HG03196 (cell line): Measurements from ENCODE around the gene EXOC6B.
"Not testable (repeated sequence)": the region's sequence is repeated elsewhere in the genome, so short reads cannot be mapped to it uniquely, and the experiment has no call there.

Source experiments
- ATAC-seq: cut with Tn5 transposase; IDR thresholded peaks from one replicate; pipeline ENCODE4 v1.9.1; 2021; ENCODE audit not compliant: unreplicated experiment

The EXOC6B gene

GRCh38 chr2:72685638-72686213, 140.1 kb downstream of the EXOC6B start:
- no peak for ATAC-seq

- ATAC-seq = no peak
These were observed 143.8 kb downstream of the EXOC6B start for GRCh38 chr2:72682061-72682460.

DNA sequence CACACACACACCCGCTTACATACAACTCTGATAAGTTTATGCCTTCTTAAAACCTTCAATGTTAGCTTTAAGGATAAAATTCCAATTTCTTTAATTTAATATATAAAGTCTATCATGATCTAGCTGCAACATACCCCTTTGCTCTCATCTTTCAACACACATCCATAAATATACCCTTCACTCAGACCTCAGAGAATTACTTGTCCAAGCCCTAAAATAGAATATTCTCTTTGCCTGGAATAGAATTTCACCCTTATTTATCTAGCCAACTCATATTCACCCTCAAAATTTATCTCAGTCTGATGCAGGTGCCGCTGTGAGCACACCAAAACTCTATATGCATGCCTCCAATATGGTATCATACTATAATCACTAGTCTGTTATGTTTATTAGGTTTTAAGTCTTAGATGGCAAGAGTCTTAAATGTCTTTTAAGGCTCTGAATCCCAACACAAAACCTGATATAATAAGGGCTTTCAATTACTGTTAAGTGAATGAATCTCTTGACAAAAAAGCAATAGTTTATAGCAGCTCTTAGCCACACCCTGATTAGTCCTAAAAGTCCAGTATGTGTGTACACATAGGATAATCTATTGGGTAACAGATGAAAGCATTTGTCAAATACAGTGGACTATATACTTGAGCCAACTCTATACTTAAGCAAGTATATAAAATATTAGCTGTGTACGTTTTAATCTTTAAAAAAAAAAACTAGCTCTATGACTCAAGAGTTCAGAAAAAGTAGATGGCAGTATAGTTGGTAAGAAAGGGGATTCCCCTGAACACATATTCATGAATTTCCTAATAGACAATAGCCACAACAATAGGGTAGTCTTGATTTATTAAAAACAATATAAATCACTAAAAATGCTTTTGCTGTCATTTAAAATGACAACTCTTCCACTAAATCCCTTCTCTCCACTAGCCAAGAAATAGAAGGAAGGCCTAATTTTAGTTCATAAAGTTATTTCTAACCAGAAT, 144.5 kb downstream of the EXOC6B start:
- no peak for ATAC-seq

GRCh38 chr2:72678024-72678423, 147.8 kb downstream of the EXOC6B start:
- ATAC-seq = peak; percentile 78

DNA sequence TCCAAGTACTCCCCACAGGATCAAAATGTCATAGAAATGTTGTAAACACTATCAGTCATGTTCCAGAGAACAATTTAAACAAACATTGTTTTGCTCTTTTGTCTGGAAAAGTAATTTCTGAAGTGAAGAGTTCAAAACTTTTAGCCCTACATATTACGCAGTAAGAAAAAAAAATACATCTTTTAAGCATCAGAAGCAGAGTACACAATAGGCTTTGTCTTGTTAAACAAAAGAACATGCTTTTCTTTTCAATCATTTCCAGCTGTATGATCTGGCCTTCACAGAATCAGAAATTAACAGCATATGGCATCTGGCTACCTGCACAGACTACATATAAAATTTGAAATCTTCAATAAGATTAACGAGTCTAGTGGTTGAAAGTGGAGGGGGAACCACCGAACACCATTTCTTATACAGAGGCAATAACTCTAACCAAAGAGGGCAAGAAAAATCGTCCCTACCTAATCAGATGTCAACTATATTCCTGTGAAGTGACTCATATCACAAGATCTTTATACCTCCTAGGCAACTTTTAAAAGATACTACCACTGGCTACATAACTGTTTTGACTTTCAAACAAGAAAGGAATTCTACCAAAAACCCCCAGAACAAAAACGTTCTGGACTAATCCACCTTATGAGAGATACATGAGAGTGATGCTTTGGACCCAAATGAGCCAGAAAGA, 149.3 kb downstream of the EXOC6B start:
- no peak for ATAC-seq

DNA sequence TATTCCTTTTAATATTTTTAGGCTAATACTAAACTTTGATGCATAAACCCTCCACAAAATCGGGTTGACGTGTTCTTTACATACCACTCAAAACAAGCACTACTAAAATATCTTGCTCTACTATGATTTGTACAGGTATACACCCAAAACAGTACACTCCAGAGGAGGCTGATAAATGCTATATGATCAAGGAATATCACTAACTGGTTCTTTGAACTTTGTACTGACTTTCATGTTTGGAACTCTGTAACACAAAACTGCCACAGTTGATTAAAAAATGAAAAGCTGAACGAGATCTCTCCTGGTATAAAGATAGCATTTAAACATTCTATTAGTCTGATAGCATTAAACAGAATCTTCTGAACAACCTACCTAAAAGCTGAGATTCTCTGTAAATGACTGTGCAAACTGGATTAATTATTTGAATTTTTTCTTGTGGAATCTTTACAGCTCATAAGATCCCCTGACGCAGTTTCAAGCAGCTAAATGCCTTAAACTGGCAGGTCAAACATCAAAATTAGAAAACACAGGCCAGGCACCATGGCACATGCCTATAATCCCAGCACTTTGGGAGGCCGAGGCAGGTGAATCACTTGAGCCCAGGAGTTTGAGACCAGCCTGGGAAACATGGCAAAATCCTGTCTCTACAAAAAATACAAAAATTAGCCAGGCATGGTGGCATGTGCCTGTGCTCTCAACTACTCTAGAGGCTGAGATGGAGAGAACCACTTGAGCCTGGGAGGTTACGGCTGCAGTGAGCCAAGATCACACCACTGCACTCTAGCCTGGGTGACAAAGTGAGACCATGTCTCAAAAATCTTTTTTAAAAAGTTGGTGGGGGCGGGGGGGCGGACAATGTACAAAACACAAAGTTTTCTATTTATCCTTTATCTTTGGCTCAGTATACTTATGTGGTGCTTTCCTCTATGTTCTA, 150.6 kb downstream of the EXOC6B start:
- no peak for ATAC-seq

DNA sequence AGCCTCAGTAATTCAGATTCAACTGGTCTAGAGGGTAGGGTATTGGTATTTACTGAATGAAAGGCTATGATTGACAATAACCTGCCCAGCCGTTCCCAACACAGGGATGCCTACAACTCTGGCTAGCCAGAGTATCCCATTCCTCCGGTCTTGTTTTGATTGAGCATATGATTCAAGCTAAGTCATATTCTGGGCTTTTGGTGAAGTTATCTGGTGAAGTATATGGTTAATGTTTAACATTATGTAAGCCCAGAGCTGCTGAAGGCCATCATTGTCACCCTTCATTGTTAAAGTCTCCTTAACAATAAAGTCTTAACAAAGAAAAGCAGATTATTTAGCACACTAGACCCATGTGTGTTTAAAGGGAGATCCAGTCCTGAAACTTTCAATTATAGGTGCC, 152.6 kb downstream of the EXOC6B start:
- ATAC-seq = no peak

GRCh38 chr2:72669121-72669520, 156.7 kb downstream of the EXOC6B start:
- no peak for ATAC-seq

GRCh38 chr2:72668647-72669046, 157.2 kb downstream of the EXOC6B start:
- no peak for ATAC-seq

DNA sequence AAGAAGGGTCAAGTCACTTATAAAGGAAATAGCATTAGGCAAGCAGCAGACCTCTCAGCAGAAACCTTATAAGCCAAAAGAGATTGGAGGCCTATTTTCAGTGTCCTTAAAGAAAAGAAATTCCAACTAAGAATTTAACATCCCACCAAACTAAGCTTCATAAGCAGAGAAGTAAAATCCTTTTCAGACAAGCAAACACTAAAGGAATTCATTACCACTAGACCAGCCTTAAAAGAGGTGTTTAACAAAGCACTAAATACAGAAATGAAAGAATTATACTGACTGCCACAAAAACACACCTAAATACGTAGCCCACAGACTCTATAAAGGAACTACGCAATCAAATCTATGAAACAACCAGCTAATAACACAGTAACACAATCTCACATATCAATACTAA, 160.4 kb downstream of the EXOC6B start:
- ATAC-seq = no peak

DNA sequence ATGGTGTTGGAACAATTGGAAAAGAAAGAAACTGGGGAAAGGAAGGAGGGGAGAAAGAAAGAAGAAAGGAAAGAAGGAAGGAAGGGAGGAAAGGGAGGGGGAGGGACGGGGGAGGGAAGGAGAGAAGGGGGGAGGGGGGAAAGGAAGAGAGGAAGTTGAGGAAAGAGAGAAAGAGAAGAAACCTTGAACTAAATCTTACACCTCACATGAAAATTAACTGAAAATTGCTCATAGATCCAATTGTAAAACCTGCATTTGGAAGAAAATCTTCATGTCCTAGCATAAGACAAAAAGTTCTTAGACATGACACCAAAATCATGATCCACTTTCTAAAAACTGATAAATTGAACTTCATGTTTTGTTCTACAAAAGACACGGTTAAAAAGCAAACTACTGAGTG, 163.8 kb downstream of the EXOC6B start:
- ATAC-seq = no peak

GRCh38 chr2:72649810-72650209, 176.0 kb downstream of the EXOC6B start:
- ATAC-seq = no peak

- not testable (repeated sequence) for ATAC-seq
These were observed 184.6 kb downstream of the EXOC6B start for GRCh38 chr2:72641221-72641620.

- ATAC-seq = no peak
These were observed 187.1 kb downstream of the EXOC6B start for GRCh38 chr2:72638600-72639211.

DNA sequence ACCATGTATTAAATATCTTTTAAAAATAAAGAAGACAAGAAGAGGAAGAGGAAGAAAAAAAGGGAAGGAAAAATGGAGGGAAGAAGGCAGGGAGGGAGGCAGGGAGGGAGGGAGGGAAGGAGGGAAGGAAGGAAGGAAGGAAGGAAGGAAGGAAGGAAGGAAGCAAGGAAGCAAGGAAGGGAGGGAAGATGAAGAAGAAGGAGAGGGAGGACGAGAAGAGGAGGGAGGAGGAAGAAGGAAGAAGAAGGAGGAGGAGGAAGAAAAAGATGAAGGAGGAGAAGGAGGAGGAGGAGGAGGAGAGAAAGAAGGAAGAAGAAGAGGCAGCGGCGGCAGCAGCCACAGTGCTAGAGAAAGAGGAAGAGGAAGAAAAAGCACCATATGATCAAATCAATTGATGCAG, 189.6 kb downstream of the EXOC6B start:
- ATAC-seq = no peak

GRCh38 chr2:72630767-72631166, 195.1 kb downstream of the EXOC6B start:
- ATAC-seq = no peak

DNA sequence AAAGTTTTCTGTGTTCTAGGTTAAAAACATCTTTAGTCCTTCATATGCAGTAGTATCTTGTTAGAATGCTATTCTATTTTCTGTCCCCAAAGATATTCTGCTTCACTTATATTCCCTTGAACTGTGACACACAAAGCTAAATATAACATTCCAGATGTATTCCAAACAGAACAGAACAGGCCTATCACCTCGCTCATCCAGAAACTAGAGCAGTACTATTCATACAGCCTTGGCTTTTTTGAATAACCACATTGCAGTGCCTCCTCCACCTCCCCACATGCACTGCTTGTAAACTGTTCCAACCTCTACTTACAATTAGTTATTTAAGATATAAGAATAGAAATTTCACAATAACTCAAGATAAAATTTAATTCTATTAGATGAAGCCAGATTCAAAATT, 196.8 kb downstream of the EXOC6B start:
- ATAC-seq = no peak

DNA sequence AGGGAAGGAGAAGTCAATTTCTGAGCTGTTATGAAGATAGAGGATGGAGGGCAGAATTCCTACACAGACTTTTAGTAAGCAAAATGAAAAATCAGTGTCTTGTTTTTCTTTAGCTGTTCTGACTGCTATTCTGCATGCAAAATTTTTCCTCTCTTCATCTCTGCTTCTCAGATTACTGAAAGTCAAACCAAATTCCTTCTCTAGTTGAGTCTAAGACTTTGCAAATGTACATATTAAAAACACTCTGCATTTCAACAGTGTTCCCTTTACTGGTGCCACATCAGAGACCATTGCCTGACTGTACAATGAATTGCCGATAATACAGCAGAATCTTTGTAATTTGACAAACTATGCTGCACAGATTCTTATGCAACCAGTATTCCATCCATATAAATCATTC, 198.8 kb downstream of the EXOC6B start:
- no peak for ATAC-seq

- ATAC-seq = no peak
These were observed 200.5 kb downstream of the EXOC6B start for GRCh38 chr2:72625366-72625765.

DNA sequence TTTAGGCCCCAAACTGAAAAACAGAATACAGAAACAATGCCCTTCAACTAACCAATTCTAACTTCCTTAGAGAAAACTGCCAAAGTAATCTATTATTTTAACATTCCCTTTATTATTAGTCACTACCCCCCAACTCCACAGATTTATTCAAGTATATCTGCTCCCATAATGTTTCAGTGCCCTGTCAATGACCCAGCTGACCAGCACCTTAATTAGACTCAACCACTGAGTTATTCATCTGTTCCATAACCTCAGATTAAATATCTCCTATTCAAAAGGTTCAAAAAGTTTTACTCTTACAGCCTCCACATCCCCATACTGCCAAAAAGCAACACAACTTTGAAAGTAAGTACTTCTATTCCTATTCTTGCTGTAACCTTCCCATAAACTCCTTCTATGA, 202.4 kb downstream of the EXOC6B start:
- no peak for ATAC-seq
